GM21360 (cell line): ENCODE results near the gene TRIM5.

Experiments
- ATAC-seq: cut with Tn5 transposase; IDR thresholded peaks from one replicate; pipeline ENCODE4 v1.9.1; 2021; ENCODE audit warnings: mild to moderate bottlenecking, moderate library complexity; ENCODE audit not compliant: unreplicated experiment

TRIM5 gene

GRCh38 chr11:5625281-5625680 is 59.6 kb downstream of the TRIM5 start:
- ATAC-seq = no peak

GRCh38 chr11:5624489-5625279 is 60.2 kb downstream of the TRIM5 start, which contains the start of gene TRIM34:
Gene TRIM34, plus strand, starts transcription at chr11:5625001. Its CDS starts 7,331 bp downstream, at chr11:5632332.
- ATAC-seq = peak; percentile 97

- no peak for ATAC-seq
Observed at GRCh38 chr11:5622802-5623201, 62.1 kb downstream of the TRIM5 start.

- no peak for ATAC-seq
Observed at GRCh38 chr11:5621580-5621979, 63.3 kb downstream of the TRIM5 start.

- ATAC-seq = no peak
Observed at GRCh38 chr11:5620651-5621521, 64.0 kb downstream of the TRIM5 start.

- no peak for ATAC-seq
Observed at GRCh38 chr11:5618807-5619206, 66.1 kb downstream of the TRIM5 start.
